NCI-H460 (cell line): Measurements from ENCODE around the gene RGS7BP. TPM values are rescaled to one million over a fixed set of nuclear protein-coding genes. Genes with fewer than 3 reads are reported as not detected.
"Not testable (repeated sequence)": the region's sequence is repeated elsewhere in the genome, so short reads cannot be mapped to it uniquely, and the experiment has no call there.

Experiments
- DNase-seq: peaks from one replicate; pipeline ENCODE4 v3.0.0-alpha.2; 2016; ENCODE audit warnings: low read depth; ENCODE audit errors: extremely low read depth
- total RNA-seq: library from RNA; depleted of rRNA; stranded (reverse); fragments of >200 nt; shearing (Covaris generic); gene quantifications from 2 replicates; pipeline ENCODE4 v1.2.3, GENCODE V29; 2014

RGS7BP gene
- total RNA-seq, 1 experiment from 2014 or later = not detected

DNA sequence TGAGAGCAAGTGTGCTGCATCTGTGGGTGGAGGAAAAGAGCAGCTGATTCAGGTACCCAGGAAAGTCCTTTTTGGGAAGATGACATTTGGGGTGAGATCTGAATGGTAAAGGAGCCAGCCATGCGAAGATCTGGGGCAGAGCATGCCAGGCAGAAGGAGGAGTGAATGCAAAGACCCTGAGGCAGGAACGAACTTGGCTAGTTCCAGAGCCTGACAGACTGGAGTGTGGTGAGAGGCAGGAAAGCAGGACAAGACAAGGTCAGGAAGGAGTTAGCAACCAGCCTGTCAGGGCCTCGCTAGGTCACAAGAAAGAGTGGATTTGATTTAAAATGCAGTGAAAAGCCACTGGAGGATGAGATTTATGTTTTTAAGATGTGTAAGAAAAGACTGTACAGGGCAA is 28.2 kb downstream of the RGS7BP start:
- no peak for DNase-seq

DNA sequence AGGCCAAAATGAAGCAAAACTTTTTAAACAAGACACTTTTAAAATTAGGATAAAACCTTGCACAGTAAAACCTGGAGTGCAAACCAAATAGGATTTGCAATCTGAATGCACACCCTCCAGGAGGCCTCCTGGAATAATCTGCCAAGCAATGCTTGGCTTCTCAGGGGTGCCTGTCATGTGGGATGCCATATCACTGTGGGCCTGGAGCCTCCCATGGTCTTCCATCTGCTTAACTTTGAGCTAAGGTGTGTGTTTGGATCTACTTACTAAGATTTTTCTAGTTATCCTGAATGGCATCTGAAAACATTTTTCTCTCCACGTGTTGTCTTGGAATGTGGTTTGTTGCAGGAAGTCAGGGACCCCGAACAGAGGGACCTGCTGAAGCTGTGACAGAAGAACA is 52.1 kb downstream of the RGS7BP start:
- no peak for DNase-seq

DNA sequence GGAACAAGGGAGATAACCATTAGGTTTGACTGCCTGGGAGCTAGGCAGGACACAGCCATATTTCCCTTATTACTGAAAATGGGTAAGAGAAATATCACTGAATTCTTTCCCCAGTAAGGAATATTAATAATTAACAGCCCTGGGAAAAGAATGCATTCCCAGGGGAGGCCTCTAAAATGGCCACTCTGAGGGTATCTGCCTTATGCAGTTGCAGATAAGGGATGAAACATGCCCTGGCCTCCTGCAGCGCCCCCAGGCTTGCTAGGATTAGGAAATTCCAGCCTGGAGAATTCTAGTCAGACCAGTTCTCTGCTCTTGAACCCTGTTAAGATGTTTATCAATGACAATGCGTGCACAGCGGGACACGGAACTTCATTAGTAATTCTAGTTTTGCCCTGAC is 52.8 kb downstream of the RGS7BP start:
- not testable (repeated sequence) for DNase-seq

DNA sequence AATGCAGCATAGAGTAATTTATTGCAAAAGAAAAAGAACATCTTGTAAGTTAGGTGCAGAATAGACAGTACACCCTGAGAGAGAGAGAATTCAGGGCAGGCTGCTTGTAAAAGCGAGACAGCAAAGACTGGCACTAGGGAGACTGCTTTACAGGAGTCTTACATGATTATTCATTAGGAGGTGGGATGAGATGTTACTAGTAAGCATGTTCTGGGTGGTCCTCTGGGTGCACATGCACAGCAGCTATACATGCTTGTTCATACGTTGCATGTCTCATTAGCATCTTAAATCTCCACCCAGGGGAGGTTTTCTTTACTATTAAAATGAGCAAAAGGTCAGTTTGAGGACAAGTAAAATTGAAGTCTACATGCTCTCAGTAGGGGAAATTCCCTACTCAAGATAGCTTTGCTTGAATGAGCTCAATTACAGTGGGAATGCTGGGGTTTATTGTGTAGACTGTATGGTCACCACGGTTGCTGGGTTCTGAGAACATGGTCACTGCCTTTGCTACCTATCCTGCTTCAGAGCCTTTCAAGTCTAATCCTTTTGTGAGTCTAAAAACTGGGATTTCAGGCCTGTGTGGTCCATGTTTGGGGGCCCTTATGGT is 60.6 kb downstream of the RGS7BP start:
- no peak for DNase-seq

DNA sequence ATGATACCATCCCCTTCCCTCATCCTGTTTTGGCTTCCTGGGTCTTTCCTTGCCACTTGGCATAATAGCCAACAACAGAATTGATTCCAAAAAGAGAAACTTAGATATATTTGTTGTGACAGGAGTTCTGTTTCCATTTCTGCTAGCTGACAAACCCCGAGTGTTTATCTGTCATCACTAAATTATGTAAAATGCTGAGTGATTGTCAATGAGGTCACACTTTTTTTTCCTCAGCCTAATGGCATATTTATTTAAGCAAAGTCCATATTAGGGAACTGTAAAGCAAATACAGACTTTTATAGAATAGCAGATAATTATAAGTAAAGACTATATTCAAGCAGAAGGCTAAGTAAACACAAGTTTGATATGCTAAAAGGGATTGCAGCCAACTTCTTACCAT is 64.0 kb downstream of the RGS7BP start:
- no peak for DNase-seq

DNA sequence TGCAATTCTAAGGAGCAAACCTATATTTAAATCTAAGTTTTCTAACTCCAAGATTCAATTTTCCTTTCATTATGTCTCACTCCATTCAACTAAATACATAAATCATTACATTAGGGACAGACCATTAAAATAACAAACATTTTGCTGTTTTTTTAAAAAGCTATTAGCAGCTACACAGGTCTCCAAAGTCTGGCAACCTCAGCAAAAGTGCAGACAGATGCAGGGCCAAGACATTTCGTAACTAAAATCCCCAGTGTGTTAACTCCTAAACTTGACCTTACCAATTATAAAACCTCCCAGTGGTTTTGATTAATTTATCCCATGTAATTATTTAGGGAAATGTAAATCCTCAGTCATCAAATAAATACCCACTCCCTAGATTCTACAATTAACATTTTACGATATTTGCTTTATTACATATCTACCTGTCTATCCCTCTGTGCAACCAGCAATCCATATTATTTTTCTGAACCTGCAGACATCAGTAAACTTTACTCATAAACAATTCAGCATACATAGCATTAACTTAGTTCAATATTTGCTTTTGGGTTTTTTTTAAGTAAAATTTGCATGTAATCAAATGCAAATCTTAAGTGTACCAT is 64.7 kb downstream of the RGS7BP start:
- no peak for DNase-seq

DNA sequence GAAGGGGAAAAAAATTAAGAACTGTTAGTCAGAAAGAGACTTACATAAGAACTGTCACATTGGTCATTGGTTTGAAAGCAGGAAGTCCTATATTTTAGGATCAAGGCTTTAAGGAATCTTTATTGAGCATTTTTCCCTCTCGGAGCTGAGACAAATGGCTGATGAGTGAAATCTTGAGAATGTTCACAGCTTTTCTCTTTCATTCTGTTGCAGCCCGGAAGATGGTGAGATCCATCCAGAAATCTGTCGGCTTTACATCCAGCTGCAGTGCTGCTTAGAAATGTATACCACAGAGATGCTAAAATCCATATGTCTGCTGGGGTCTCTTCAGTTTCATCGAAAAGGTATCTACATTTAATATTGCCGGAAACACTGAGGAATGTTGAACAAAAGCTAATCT is 69.7 kb downstream of the RGS7BP start:
- DNase-seq = no peak

DNA sequence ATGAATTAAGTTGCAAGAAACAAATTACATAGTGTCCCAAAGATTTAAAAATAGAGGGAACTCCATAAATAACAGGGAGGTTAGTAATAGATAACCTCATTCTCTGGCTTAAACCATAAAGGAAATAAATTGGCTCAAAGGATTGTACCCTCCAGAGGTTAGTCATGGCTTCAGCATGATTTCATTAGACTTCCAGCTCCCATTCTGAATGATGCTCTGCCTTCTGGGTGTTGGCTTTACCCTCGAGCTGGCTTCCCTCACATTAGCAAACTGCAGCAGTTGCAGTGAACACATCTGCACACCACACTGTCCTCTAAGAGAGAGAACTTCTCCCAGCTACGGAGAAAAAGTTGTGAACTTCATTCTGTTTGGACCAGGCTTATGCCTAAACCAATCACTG is 70.4 kb downstream of the RGS7BP start:
- DNase-seq = no peak

DNA sequence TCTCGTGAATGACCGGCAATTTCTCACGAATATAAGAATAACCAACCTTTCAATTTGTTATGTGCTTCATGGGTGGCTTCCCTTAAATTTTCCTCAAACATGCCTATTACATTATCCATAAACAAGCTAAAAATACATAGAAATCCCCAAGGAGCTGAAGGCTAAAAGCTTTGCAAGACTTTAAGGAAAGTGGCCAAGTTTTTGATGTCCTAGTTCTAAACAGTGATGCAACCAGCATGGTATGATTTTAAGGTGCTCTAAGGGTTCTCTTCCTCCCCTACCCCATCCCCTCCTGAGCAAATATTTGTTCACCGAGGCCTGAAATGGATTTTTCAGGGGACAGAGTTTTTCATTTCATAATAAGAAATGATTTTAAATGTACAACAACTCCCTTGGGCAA is 79.8 kb downstream of the RGS7BP start:
- DNase-seq = no peak

DNA sequence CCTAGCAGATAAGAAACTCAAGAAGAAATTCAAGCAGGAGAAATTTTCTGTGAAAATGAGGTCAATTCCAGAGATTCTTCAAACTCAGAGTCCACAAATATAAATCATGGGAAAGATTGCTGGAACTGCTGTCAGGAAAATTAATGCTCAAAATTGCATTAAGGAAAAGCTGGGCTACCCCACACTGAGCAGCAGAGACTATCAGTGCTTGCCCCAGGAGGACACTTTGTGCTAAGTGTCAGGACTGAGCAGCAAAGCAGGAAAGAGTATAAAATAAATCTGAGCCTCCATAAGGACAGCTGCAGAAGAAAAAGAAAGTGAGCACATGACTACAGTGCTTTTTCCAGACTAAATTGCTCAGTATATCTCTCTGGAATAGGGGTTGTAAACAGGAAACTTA is 81.6 kb downstream of the RGS7BP start:
- DNase-seq = no peak

DNA sequence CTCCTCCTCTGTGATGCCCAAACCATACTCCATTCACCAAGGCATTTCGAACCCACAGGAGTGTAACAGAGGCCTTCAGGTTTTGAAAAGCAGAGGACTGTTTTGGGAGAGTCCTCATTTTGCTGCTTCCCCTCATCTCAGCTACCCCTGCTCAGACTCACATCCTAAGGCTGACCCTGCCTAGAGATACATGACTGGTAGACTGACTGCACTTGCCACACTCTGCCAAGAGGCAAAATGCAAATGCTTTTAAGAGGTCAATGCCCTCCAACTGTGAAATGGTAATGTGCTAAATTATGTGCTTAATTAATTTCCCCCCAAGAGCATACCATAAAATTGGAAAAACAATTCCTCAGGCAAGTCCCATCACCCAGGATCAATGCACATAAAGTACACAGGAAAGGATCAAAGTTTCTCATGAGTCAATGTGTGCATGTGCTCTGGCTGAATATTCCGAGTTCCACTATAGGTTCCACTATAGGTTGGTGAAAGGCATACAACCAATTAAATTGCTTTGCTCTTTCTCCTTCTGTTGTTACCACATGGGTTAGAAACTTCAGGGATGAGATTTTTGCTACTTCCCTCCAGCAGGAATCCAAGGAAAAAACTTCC is 87.0 kb downstream of the RGS7BP start:
- DNase-seq = no peak

DNA sequence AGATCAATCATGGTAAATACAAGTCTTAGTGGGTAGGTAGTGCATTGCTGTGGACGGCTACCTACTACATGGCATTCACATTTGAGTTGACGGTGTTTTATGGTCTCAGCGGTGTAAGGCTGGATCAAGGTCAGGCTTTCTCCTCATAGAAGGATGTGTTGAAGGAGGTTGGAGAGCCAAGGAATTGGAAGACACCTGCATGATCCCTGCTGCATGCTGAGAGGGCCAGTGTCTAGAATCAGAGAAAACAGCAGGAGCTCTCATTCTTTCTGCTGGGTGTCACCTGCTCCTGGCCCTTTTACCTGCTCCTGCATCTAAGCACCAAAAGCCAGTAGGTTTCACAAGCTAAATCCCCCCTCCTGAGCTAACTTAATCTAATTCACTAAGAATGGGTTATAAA is 88.2 kb downstream of the RGS7BP start:
- DNase-seq = no peak

DNA sequence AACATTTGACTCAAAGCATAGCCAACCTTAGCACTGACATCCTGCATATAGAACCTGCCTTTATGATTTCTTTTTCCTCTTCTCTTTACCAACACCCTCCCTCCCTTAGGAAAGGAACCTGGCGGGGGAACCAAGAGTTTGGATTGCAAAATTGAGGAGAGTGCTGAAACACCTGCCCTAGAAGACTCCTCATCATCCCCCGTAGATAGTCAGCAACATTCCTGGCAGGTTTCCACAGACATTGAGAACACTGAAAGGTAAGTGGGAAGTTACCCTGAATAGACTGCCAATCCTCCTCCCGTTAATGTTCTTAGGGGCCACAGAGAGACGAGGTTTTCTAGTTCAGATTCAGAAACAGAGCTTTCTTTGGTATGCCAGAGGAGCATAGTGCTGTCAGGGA is 88.8 kb downstream of the RGS7BP start:
- DNase-seq = no peak

DNA sequence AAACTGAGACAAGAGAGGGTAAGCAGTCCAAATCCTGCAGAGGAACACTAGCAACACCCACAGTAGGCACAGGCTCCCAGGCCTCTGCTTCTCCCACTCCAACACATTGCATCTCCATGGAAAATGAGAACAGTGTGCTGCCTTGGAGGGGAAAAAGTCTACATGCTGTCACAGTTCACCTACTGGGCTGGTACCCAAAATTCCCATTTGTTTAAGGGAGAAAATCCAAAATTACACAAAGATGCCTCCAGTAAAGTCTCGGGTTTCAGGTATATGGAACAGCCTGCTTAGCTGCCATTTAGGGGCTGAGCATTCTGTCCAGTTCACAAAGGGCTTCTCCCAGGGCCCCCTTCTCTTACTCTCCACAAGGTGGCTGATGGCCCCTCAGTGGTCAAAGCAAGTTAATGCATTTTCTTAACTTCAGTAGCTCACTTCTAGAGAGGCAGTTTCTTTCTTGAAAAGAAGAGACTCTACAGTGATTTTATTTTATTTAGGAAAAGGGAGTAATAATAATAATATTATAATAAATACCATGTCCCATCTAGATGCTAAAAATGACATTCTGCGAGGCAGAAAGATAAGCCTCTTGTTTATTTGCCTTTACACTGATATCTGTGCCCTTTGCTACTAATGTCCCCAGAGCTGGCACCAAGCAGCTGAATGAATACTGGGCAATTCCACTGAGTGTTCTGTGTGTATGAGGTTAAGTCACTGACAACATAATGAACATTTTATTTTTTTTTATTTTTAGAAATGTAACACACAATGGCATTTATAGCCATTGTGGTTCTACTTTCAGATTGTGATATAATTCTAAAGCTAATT is 89.4 kb downstream of the RGS7BP start:
- no peak for DNase-seq

DNA sequence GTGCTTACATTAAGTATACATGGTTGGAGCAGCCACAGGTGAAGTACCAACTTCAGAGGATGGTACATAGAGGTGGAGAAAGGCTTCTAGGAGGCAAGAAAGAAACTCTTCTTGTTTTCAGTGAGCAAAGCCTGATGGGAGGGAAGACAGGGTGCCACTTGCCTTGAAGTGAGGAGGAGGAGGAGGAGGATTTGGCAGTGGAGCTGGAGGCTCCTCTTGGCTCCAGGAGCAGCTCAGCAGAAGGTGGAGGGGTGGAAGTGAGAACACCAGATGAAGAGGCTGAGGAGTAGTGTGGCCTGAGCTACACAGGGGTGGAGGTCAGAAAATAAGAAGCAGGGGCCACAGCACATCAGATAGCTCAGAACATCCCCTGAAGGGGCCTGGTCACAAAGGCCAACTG is 93.4 kb downstream of the RGS7BP start:
- no peak for DNase-seq

DNA sequence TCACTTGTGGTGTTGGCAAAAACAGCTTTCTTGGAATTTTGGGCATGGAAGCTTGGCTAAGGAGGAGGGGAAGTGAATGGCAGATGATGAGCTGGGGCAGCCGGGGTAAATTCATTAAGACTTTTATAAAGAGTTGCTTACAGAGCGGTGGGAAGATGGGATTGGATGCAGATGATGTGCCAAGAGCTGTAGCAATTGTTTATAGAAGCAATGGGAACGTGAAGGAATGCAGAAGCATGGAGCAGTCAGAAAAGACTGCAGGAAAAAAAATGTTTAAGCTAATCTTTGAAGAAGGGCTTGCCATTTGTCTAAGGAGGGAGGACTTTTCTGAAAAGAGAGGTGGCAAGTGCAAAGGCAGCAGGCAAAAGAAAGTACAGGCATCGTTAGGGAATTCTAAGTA is 97.9 kb downstream of the RGS7BP start:
- DNase-seq = no peak

DNA sequence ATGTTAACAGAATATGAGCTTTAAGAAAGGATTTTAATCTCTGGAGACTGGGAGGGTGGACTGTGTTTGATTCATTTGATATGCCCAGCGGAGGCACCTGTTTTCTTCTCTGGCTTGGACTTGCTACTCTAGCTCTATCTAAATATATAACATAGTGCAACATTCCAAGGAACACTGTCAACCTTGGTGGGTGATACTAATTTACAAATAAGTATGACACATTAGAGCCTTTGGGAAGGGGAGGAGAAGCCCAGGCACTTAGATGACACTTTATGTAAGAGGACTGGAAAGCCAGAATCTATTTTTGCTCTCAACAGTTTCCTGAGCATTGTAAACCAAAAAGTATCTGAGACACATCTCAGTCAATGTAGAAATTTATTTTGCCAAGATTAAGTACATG is 101.1 kb downstream of the RGS7BP start:
- no peak for DNase-seq

DNA sequence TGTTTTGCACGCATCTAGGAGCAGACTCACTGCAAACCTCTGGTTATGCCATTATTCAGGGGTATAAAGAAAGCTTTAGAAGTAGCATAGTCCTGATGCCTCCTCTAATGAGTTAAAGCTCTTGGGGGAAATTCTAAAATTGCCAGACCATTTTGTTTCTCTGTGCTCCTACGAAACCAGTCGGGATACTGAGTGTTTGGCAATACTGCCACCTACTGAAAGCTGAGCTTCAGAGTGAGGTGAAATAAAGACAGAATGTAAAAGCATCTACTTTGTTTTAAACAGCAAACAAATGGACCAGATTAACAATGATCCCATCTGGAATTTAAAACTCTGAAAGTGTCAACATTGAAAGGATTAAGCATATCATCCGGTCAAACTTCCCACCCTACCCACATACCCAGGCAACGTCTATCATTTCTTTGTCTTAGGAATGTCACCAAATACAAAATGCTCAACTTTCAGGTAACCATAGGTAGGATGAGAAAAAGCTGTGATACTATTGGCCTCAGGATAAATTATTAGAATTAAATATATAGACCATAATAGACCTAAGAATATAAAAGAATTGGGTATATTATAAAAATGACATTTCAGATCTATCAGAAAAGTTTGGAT is 106.6 kb downstream of the RGS7BP start:
- peak; percentile 54 for DNase-seq

DNA sequence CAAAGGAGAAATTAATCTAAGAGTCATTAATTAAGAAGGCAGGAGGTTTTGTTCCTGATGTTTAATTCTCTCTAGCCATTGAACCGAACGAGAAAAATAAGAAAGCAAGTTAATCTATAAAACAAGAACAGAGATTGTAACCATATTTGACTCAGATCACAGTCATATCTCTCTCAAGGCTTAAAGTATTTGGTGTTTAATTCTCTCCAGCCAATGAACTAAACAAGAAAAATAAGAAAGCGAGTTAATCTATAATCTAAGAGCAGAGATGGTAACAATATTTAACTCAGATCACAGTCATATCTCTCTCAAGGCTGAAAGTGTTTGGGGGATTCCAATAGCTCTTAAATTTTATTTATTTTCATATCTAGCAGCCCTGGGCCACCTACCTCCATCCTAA is 110.1 kb downstream of the RGS7BP start:
- DNase-seq = no peak

DNA sequence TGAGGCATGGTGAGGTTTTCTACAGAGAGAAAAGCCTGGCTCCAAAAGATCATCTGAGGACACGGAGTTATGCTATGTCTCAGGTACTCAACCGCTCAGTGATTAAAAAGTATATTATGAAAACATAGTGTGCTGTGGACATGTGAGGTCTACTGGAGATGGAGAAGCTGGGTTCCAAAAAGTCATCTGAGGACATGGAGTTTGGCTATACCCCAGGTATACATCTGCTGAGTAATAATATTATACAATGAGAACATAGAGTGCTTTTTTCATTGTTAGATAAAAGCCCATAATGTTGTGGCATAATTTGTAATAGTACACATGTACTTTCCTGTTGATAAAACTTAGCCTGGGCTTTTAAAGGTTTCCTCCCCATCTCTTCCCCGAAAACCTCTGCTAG is 113.8 kb downstream of the RGS7BP start:
- no peak for DNase-seq

DNA sequence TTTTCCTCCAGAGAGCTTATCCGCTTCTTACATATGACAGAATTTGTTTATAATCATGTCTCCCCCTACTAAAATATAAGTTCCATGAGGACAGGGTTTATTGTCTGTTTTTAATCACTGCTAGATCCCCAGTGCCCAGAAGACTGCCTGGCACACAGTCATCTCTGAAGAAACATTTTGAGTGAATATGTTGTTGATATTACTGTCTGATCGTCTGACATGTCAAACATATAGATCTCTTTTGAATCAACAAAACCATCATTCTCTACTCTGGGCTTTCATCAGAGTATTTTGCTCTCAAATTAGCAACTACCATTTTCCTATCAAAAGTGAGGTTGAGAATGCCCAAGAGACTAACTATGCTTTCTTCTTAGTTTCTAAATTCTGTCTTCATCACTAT is 117.2 kb downstream of the RGS7BP start:
- no peak for DNase-seq
